GM18909 (cell line): ENCODE data around the gene R3HDML.

Experiments used
- ATAC-seq: cut with Tn5 transposase; IDR thresholded peaks from one replicate; pipeline ENCODE4 v1.9.1; 2021; ENCODE audit warnings: mild to moderate bottlenecking; ENCODE audit not compliant: unreplicated experiment, poor library complexity

Gene R3HDML

DNA sequence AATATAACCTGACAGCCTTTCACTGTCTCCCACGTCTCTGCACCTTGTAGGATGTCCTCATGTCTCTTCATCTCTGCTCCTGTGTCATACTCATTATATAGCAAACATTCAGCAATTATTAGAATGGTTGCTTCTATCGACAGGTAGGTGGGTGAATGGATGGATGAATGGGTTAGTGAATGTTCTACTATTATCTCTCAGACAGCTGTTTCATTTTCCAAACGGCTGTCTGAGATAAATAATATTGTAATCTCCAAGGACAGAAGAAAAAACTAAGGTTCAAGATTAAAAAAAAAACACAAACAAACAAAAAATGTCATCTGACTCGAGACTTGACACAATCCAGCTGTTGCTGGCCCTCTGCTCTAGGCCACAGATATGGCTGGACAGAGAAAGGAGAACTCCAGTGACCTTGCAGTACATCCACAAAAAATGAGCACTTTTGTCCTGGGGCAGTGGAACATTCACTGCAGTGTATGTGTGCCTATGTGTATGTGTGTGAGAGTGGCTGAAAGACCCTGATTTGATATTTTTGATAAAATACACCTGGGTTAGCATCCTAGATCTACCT lies 20.8 kb downstream of the R3HDML start:
- no peak for ATAC-seq

DNA sequence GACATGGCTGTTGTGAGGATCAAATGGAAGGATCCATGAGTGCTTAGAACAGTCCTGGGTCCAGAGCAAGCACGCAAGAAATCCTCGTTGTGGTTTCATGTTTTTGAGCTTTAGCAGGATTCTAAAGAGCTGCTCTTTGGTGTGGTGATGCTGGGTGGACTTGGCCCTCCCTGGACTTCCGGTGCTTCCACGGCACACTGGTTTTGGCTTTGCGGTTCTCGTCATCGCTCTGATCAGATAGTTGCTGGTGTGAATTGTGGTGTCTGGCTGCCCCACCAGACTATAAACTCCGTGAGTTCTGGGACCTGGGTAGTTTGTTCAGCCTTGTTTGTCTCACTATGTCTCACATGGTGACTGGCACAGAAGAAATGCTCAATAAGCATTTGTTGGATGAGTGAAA lies 21.9 kb downstream of the R3HDML start:
- no peak for ATAC-seq

DNA sequence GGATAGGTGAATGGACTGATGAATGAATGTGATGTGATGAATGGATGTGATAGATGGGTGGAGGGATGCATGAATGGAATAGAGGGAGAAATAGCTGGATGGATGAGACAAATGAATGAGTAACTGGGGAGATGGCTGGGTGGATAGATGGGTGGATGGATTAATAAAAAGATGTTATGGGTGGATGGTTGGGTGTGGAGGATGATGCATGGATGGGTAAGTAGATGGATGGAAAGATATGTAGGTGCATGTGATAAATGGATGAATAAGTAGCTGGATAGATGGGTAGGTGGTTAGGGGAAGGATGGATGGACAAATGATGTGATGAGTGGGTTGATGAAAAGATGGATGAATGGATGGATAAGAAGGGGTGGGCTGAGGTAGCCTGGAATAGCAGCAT lies 23.4 kb downstream of the R3HDML start:
- no peak for ATAC-seq

DNA sequence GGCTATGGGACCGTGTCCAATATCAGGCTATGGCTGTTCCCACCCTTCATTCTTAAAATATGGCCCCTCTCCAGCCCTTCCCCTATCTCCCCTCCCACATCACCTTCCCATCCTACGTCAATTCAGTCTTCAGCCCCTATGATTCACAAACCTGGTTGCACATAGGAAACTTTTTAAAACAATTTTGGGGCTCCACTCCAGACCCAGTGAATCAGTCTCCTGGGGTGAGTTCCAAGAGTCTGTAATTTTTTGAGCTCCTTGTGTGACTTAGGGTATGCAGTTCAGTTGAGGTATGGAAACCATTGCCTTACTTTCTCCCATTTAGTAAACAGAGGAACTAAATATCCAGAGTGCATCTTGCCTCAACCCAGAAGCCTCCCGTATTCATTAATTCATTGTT lies 24.2 kb downstream of the R3HDML start:
- no peak for ATAC-seq

DNA sequence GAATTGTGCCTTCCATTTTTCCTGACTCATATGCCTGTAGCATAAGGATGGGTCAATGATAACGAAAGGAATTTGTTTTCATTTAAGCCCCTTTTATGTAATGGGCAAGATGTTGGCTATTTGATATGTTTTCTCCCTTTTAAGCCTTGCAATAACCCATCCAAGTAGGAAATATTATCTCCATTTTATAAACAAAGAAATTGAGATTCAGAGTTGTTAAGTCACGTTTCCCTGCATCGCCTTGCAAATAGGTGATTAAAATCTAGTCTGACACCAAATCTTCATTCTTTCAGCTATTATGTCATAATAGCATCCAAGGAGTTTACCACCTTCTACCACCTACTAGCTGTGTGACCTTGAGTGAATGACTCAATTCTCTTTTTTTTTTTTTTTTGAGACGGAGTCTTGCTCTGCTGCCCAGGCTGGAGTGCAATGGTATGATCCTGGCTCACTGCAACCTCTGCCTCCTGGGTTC lies 25.7 kb downstream of the R3HDML start:
- no peak for ATAC-seq

DNA sequence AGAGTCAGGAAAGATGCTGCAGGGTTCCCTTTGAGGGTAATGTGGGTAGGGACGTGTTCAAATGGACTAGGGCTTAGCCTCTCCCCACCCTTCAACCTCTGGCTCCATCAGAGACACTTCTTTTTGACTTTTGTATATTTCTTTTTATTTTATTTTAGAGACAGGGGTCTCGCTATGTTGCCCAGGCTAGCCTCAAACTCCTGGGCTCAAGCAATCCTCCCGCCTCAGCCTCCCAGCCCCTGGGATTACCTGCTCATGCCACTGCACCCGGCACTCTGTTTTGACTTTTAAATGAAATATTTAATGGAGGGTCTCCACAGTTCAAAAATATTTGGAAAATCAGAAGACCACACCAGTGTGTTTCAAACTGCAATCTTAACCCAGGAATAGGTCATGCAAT lies 27.2 kb downstream of the R3HDML start:
- ATAC-seq, result no peak

DNA sequence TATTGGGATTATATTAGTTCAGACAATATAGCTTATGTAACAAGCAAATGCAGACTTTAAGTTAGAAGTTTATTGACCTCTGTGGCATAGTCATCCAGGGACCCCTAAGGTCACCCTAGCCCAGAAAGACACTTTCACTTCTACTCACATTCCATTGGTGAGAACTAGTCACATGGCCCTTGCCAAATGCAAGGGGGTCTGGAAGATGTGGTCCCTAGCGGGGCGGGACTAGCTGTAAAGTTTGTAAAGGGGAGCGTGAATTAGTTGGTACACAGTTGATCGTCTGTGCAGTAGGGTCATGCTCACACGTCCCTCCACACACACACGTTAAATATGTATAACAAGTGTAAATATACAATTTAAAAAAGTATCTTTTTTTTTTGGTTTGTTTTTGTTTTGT lies 27.9 kb downstream of the R3HDML start:
- ATAC-seq, result no peak

DNA sequence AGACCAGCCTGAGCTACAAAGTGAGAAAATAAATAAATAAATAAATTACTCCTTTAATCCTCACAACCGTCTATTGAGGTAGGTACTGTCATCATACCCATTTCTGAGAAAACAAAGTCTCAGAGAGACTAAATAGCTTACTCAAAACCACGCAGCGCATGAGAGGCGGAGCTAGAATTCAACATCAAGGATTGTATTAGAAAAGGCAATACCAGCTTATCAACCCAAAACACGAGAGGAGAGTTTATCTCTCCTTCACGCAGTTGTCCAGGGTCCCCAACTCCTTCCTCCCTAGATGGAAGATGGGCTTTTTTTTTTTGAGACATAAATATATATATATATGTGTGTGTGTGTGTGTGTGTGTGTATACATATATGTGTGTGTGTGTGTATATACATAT lies 30.9 kb downstream of the R3HDML start:
- ATAC-seq, result no peak

DNA sequence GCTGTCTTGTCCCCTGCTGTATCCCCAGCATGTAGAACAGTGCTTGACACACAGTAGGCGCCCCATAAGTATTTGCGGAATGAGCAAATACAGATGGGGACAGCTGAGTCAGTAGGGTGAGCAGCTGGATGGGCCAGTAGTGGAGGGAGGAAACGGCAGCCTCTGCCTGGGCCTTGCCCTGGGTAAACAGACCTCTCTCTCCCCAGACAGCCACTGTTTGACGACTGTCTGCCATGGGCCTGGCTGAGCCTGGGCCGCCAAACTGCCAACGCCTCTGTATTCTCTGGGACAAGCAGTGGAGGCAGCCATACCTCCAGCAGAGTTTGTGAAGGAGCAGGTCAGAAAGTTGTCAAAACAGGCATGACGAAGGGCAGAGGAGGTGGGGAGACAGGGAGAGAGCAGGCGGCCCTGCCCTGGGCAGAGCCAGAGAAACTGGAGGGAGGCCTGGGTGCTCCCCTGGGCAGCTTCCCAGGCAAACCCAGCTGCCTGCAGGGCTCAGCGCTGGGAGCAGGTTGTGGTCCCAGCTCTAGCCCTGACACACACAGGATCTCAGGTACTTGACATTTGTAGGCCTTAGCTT lies 33.9 kb downstream of the R3HDML start:
- no peak for ATAC-seq

DNA sequence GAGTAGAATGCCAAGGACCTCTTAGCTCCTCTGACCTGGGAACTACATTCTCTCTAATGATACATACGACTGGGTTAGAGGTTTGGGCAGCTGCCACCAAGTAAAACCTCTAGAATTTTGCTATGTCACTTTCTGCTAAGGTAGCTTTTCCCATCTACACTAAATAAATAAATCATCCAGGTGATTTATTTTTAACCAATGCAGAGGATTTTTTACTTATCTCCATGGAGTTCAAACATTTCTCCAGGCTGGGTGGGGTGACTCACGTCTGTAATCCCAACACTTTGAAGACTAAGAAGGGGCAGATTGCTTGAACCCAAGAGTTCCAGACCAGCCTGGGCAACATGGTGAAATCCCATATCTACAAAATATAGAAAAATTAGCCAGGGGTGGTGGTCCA lies 45.8 kb downstream of the R3HDML start:
- no peak for ATAC-seq

DNA sequence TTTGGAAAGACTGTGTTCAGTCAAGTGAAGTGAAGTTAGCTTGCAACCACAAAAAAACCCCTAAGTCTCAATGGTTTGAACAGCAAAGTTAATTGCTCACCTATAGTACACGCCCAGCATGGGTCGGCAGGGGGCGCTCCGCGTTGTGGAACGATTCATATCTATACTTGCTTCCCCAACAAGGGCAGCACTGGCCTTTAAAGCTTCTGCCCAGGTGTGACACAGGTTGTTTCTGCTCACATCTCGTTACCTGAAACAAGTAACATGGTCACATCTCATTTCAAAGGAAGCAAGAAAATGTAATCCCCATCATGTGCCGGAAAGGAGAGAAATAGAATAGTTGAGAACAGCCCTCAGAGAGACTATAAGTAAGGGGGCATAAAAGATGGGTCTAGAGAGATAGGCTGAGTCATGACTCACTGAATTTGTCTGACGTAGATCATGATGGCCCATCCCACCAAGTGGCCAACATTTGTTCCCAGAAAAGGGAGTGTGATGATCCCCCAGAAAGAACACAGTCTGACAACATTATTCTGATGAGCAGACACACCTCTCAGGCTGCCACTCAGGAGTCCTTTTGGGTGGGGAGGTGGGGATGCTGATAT lies 47.7 kb downstream of the R3HDML start:
- ATAC-seq, result no peak

DNA sequence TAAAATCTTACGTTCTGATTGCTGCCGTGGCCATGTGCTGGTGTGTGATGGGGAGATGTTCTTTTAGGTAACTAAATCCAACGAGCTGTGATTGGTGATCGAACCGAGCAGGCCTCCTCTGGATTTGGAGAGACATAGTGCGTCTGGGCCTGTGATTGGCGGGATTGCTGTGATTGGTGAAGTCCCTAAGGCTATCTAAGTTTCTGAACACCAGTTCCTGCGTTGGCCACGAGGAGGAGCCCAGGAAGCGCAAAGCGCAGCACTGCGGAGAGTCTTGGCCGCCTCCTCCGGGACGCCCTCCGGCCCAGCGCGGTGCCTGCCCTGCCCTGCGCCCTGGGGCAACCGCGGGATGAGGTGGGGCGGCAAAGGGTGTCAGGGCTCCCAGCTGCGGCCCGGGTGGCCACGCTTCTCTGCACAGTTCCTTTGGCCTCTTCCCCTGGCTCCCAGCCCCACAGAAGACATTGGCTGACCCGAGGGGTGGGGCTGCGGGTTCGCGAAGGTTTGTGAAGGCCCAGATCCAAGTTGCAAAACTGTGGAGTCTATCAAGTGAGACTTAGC lies 51.7 kb downstream of the R3HDML start:
- ATAC-seq, result no peak

DNA sequence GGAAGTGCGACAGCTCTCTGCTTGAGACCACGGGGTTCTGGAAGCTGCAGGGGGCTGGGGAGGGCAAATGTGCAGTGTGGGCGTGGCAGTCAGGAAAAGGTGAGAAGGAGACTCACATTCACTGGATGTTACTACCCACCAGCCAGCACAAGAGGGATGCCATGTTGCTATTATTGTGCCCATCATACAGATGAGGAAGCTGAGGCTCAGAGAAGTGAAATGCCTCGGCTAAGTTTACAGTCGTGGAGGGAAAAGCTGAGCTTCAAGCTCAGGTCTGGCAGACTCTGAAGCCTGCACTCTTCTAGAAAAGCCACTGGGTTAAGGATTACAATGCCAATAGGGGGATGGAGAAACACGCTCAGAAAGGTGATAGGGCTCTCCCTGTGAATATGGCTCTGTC lies 53.0 kb downstream of the R3HDML start:
- no peak for ATAC-seq

DNA sequence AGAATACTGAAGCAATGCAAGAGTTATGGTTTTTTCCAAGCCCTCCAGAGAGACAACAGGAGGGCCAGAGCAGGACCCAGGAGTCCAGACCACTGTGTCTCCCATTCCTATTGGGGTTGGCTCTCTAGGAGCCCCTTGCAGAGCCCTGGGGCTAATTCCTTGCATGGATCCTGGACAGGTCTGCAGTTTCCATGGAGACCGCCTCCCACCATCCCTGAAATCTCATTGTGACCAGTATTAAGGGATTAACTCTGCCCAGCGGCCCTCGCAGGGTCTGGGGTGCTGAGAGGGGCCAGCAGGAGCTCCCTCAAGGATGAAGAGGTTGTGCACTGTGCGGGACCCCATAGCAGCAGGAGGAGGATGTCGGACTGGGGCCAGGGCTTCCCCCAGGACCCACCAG lies 53.4 kb downstream of the R3HDML start:
- no peak for ATAC-seq

DNA sequence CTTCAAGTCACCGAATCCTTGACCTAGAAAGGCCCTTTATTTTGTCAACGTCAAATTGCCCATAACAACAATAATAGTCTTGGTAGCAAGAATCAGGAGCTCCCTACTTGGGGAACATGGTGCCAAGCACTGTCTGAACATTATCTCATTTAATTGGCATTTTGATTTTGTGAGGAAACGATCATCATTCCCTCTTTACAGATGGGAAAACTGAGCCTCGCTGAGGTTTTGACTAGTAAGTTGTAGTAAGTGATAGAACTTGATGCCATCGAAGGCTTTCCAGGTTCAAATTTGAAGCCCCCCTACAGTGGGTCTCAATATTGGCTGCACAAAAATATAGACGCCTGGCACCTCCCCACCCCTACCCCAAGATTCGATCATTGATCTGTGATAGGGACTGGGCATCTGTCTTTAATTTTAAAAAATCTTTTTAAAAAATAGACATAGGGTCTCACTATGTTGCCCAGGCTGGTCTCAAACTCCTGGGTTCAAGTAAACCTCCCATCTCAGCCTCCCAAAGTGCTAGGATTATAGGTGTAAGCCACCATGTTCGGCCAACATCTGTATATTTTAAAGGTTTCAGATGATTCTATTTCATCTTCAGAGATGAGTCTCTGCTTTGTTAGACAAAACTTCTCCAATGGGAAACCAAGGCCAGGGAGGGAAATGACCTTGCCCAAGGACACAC lies 55.4 kb downstream of the R3HDML start:
- ATAC-seq, result no peak

DNA sequence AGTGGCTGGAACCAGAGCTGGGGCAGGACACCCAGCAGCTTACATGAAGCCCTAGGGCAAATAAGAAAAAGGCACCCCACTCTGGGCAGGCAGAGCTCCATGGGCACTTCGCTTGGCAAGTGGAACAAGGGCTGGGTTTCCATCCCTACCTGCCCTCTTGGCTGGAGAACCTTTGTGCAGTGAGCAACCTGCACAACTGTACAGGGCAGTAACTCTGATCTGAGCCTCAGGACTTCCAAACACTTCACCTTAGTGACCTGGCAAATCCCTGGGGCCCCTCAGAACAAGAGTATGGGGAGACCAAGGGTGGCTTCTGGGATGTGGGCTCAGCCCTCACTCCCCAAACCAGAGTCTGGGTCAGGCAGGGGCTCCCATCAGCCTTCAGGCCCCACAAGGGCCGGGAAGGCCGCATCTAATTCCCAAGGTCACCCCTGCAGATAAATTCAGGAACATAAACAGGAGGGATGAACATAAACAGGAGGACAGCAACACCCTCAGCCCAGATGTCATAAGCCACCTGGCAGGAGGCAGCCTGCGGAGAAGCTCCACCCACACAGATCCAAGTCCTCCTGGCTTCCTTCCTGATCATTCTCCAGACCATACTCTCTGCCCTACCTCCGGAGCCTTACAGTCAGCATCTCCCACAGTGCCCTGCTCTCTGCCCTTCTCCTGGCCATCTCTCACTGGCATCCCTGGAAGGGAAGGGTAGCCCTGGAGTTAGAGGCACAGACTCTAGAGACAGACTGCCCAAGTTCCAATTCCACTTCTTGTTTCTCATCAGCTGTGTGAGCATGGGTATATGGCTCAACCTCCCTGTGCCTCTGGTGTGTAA lies 56.1 kb downstream of the R3HDML start:
- no peak for ATAC-seq

DNA sequence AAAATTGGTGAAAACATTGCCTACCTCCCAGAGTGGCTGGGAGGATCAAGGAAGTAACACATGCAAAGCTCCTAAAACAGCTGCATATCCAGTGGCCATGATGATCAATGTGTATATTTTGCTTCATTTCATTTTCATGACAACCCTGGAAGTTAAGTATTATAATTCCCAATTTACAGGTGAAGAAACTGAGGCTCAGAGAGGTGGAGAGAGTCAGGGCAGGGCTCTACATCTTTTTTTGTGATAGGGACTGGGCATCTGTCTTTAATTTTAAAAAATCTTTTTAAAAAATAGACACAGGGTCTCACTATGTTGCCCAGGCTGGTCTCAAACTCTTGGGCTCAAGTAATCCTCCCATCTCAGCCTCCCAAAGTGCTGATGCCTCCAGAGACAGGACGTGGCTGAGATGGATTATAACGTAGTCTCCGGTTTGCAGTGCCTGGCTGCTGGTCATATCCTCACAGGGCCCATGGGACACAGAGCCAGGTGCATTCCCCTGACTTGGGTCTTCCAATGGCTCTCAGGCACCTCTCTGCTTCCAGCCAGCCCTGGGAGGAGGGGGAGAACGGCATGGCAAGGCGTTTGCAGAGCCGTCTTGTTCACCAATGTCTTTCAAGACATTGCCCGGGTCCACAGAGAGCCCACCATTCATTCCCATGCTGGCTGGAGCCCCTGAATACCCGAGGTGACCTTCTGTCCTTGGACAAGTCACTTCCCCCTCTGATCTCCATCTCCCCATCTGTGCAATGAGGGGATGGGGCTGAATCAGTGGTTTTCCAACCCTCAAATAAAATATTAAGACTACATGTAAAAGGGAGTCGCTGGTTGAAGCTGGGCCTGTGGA lies 57.0 kb downstream of the R3HDML start:
- ATAC-seq, result no peak

DNA sequence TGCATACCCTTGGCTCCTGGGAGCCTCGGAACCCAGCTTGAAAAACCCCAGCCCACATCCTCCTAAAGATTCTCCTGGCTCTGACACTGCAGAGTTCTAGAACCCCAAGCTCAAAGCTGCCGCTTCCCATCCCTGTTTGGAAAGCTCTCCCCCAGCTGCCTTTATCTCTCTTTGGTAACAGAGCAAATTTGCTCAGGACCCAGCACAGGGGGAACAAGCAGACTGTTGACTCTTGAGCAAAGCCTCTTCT lies 57.5 kb downstream of the R3HDML start:
- no peak for ATAC-seq

DNA sequence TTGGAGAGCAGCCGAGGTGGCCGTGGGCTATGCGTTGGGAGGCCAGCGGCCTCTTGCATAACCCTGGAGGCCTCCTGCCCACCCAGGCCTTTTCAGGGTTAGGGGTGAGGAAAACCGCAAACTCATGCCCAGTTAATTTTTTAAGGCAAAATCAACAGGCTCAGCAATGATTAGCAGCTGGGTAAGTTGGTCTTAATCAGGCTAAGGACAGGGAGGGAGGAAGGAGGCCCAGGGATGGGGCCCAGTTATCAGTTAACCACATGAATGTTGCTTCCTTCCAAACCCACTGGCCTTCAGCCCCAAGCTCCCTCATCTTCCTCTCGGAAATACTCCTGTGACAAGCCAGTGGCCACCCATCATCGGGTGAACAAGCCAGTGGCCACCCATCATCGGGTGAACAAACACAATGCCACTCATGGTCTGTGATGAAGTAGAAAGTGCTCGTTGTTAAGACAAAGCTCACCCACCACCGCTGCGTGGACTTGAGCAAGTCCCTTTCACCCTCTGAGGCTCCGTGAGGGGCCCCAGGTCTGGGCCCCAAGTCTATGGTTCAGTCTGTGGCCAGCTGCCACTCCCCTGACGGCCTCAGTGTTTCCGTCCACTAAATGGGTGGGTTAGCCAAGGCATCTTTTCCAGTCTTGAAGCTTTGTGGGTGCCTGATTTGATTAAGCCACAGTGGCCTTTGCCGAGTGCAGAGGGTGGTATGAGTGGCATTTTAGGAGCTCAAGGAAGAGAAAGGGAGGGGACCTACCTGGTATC lies 58.0 kb downstream of the R3HDML start:
- ATAC-seq, result no peak
